HG02678 (cell line): Measurements from ENCODE around the gene IMMP2L.
"Not testable (repeated sequence)": the region's sequence is repeated elsewhere in the genome, so short reads cannot be mapped to it uniquely, and the experiment has no call there.

Source experiments
- ATAC-seq: cut with Tn5 transposase; IDR thresholded peaks from one replicate; pipeline ENCODE4 v1.9.1; 2021; ENCODE audit warnings: mild to moderate bottlenecking, moderate library complexity; ENCODE audit not compliant: unreplicated experiment

Gene IMMP2L

DNA sequence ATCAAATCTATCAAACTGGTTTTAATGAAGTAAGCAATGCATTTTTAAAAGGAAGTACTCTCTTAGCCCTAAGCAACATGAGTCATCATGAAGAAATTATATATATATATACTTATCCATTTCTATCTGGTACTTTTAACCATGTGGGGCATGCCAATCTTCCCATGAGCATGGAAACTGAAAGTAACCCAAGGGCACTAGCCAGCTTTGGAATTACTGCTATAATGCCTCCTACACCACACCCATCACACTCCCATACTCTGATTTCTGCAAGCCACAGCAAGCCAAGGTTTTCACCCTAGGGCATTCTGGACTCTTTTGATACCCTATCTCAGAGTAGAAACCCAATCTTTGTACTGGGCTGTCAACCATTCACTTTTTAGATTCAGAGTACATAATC, 204.6 kb downstream of the IMMP2L start:
- no peak for ATAC-seq

- no peak for ATAC-seq
Observed at GRCh38 chr7:111356941-111357340, 205.4 kb downstream of the IMMP2L start.

DNA sequence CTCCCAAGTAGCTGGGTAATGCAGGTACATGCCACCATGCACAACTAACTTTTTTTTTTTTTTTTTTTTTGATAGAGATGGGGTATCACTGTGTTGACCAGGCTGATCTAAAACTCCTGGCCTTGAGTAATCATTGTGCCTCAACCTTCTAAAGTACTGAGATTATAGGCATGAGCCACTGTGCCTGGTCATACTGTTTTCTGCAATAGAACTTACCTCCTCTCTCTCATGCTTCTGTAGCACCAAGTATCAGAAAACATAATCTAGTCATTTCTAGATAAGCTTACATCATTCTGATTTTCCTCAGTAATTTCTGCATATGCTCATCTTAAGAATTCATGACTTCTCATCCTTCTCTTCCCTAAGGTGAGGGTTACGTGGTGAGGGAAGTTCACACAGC, 210.0 kb downstream of the IMMP2L start:
- ATAC-seq: no peak

- ATAC-seq: no peak
Observed at GRCh38 chr7:111346219-111346618, 216.1 kb downstream of the IMMP2L start.

- ATAC-seq: no peak
Observed at GRCh38 chr7:111343017-111343416, 219.3 kb downstream of the IMMP2L start.

- ATAC-seq: no peak
Observed at GRCh38 chr7:111339006-111339405, 223.3 kb downstream of the IMMP2L start.

DNA sequence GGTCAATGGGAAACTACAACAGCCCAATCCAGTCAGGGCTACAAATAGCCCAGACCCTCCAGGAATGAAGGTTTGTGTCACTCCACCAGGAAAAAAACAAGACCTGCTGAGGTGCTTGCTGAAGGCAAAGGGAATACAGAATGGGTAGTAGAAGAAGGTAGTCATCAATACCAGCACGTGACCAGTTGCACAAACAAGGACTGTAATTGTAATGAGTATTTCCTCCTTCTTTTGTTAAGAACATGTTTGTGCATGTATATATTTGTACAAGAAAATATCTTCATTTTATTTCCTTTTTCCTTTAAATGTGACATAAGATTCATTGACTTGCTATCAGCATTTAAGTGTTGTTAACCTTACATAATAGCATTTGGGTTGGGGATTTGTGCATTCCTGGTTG, 229.3 kb downstream of the IMMP2L start:
- ATAC-seq: no peak

- no peak for ATAC-seq
Observed at GRCh38 chr7:111330235-111330523, 232.1 kb downstream of the IMMP2L start.

GRCh38 chr7:111329367-111330234, 232.7 kb downstream of the IMMP2L start:
- ATAC-seq: peak; percentile 71

- ATAC-seq: no peak
Observed at GRCh38 chr7:111328487-111328886, 233.8 kb downstream of the IMMP2L start.

DNA sequence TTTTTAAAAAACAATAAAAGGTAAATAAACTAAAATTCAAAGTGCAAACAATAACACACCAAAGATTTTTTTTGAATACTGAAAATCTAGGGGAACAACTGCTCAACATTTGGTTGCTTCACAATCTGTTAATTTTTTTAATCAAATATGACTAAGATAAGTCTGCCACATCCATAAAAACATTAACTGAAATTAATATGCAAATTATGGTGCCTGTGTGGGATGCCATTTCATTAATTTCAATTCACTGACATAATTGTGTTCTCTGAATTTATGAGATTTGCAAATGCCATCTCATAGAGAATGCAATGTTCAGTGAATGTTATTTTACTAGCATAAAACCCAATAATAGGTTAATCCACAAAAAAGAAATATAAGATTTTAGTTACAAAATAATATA, 237.5 kb downstream of the IMMP2L start:
- no peak for ATAC-seq

- peak; percentile 65 for ATAC-seq
Observed at GRCh38 chr7:111324228-111324627, 238.1 kb downstream of the IMMP2L start.

DNA sequence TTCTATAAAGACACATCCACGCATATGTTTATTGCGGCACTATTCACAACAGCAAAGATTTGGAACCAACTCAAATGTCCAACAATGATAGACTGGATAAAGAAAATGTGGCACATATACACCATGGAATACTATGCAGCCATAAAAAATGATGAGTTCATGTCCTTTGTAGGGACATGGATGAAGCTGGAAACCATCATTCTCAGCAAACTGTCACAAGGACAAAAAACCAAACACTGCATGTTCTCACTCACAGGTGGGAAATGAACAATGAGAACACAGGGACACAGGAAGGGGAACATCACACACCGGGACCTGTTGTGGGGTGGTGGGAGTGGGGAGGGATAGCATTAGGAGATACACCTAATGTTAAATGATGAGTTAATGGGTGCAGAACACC, 238.6 kb downstream of the IMMP2L start:
- ATAC-seq: not testable (repeated sequence)

- no peak for ATAC-seq
Observed at GRCh38 chr7:111320133-111320532, 242.2 kb downstream of the IMMP2L start.

GRCh38 chr7:111312966-111313365, 249.3 kb downstream of the IMMP2L start:
- ATAC-seq: no peak

GRCh38 chr7:111308691-111309090, 253.6 kb downstream of the IMMP2L start:
- no peak for ATAC-seq

DNA sequence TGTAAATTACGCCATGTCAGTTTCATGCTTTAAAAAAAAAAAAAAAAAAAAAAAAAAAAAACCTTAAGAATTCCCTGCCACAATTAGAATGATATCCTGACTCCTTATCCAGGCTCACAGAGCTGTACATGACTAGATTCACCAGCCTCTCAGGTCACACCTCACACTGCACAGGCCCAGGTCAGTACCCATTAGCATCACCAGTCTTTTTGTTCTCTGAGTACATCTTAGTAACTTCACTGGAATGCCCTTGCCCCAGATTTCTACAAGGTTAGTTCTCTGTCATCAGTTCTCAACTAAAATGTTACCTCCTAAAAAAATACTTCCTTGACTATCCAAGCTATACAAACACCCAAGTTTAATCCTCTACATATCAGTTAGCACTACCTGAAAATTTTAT, 260.4 kb downstream of the IMMP2L start:
- ATAC-seq: no peak

DNA sequence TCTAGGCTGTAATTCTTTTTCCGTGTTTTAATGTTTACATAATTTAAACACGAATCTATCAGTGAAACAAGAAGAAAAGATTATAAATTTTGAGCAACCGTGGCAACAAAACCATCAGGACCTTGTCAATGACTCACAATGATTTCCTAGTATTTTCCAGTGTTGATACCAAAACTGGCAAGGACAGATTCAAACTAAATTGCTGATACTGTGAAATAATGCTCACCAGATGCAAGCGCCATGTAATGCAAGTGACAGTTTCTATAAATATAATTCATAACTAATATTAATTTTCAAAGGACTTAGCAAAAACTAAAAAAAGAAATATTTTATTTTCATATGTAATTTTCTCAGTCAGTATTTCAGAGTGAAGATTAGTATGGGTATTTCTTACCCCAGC, 267.8 kb downstream of the IMMP2L start:
- no peak for ATAC-seq

DNA sequence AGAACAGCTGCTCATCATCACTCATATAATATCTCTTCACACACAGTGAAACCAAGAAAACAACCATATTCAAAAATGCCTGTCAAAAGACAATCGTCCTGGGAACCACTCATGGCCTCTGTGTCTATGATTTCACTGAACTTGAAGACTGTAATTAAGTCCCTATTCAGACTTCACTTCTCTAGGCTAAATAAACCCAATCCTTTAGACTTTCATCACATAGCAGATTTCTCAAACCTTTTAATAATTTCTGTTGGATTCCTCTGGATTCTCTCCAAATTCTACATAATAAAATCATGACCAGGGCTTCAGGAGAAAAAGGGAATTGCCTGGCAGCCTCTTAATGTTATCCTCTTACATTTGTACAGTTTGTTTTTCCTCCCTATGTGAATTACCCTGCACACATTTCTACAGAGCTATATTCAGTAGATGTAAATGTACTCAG, 270.2 kb downstream of the IMMP2L start:
- no peak for ATAC-seq

- no peak for ATAC-seq
Observed at GRCh38 chr7:111290982-111291381, 271.3 kb downstream of the IMMP2L start.

GRCh38 chr7:111290419-111290818, 271.9 kb downstream of the IMMP2L start:
- no peak for ATAC-seq

DNA sequence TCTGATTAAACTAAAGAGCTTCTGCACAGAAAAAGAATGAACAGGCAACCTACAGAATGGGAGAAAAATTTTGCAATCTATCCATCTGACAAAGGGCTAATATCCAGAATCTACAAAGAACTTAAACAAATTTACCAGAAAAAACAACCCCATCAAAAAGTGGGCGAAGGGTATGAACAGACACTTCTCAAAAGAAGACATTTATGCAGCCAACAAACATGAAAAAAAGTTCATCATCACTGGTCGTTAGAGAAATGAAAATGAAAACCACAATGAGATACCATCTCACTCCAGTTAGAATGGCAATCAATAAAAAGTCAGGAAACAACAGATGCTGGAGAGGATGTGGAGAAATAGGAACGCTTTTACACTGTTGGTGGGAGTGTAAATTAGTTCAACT, 273.9 kb downstream of the IMMP2L start:
- ATAC-seq: not testable (repeated sequence)

DNA sequence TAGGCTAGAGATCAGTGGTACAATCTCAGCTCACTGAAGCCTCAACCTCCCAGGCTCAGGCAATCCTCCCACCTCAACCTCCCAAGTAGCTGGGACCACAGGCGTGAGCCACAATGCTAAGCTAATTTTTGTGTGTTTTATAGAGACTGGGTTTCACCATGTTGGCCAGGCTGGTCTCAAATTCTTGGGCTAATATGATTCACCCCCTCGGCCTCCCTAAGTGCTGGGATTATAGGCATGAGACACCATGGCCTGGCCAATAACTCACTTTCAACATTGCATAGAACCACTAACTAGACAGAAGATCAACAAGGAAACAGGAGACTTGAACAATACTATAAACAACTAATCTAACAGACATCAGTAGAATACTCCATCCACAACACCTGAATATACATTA, 279.7 kb downstream of the IMMP2L start:
- ATAC-seq: no peak
